H1 (cell line): ENCODE measurements around the gene TNFRSF14. TPM values are rescaled to one million over a fixed set of nuclear protein-coding genes. Genes with fewer than 3 reads are reported as not detected.

Source experiments
- CTCF ChIA-PET: fragments of 300-600 bp; sonication (Branson Sonifier 250); formaldehyde crosslinking; loops from one replicate; lab custom pipeline; 2021; ENCODE audit not compliant: partially characterized antibody; lab: Charles Lee
- POLR2A ChIA-PET: fragments of 300-600 bp; sonication (Branson Sonifier 250); formaldehyde crosslinking; loops from one replicate; lab custom pipeline; 2021; ENCODE audit warnings: inconsistent platforms; ENCODE audit not compliant: partially characterized antibody; lab: Charles Lee
- DNase-seq, 2 experiments: peaks; one replicate each; pipeline versions ENCODE4 v3.0.0 to v3.0.0-alpha.2; 2010 to 2022; ENCODE audit warnings: low spot score in 2 of 2, low read depth in 1 of 2, mixed read lengths in 1 of 2
- FAIRE-seq: peaks from 2 replicates; lab custom pipeline; 2011; peaks lifted over from hg19 to GRCh38; lab: Jason Lieb, UNC
- H2AFZ ChIP-seq: 2 replicates; pipeline ENCODE4 v1.8.1; 2012; ENCODE audit warnings: low read length, inconsistent platforms
- H2AK5ac ChIP-seq: 2 replicates; pipeline ENCODE4 v1.6.1; 2013; ENCODE audit warnings: low read depth, low read length
- H2BK120ac ChIP-seq: replicated peaks from 2 replicates; pipeline ENCODE3; 2013; ENCODE audit warnings: low read depth, low read length, inconsistent platforms
- H2BK12ac ChIP-seq: 2 replicates; pipeline ENCODE4 v1.6.1; 2013; ENCODE audit warnings: low read depth, low read length
- H2BK15ac ChIP-seq: 2 replicates; pipeline ENCODE4 v1.6.1; 2013; ENCODE audit warnings: low read length
- H2BK20ac ChIP-seq: 2 replicates; pipeline ENCODE4 v1.6.1; 2013; ENCODE audit warnings: low read length
- H2BK5ac ChIP-seq: 2 replicates; pipeline ENCODE4 v1.6.1; 2013; ENCODE audit warnings: low read depth, low read length
- H3K14ac ChIP-seq: 2 replicates; pipeline ENCODE4 v1.6.1; 2013; ENCODE audit warnings: inconsistent platforms; ENCODE audit not compliant: insufficient read length
- H3K18ac ChIP-seq: 2 replicates; pipeline ENCODE4 v1.6.1; 2013; ENCODE audit warnings: low read length; ENCODE audit errors: extremely low read depth
- H3K23ac ChIP-seq: 2 replicates; pipeline ENCODE4 v1.6.1; 2013; ENCODE audit warnings: inconsistent platforms; ENCODE audit not compliant: insufficient read length
- H3K23me2 ChIP-seq: 2 replicates; pipeline ENCODE4 v1.6.1; 2013; ENCODE audit warnings: low read depth, low read length
- H3K27ac ChIP-seq: 2 replicates; pipeline ENCODE4 v1.6.1; 2011; ENCODE audit warnings: low read depth, low read length, inconsistent platforms
- H3K27me3 ChIP-seq, 4 experiments: replicated peaks in 1 of 4; 1 replicate in 1 of 4; 2 replicates in 3 of 4; pipeline versions ENCODE4 v1.6.1 to v1.8.1; 2011 to 2013; ENCODE audit warnings: low read length in 3 of 4, mild to moderate bottlenecking in 3 of 4, inconsistent platforms in 2 of 4, mixed read lengths in 2 of 4, moderate library complexity in 1 of 4; ENCODE audit not compliant: control insufficient read depth in 3 of 4, insufficient read depth in 3 of 4; ENCODE audit errors: extremely low read depth in 1 of 4
- H3K36me3 ChIP-seq, 4 experiments: 2 replicates each; pipeline versions ENCODE4 v1.6.1 to v1.8.1; 2011 to 2013; ENCODE audit warnings: mild to moderate bottlenecking in 4 of 4, low read length in 3 of 4, moderate library complexity in 2 of 4, control low read depth in 1 of 4, inconsistent platforms in 1 of 4; ENCODE audit not compliant: insufficient read depth in 4 of 4, control insufficient read depth in 2 of 4
- H3K4ac ChIP-seq: replicated peaks from 2 replicates; pipeline ENCODE3; 2013; ENCODE audit warnings: low read length, low read depth, mixed read lengths, inconsistent platforms; ENCODE audit not compliant: insufficient read length
- H3K4me1 ChIP-seq, 4 experiments: replicated peaks in 1 of 4; 1 replicate in 1 of 4; 2 replicates in 3 of 4; pipeline versions ENCODE4 v1.6.1 to v1.8.1; 2011 to 2013; ENCODE audit warnings: low read length in 3 of 4, inconsistent platforms in 2 of 4, mixed read lengths in 1 of 4; ENCODE audit not compliant: insufficient read depth in 4 of 4, control insufficient read depth in 3 of 4
- H3K4me2 ChIP-seq, 2 experiments: 2 replicates each; pipeline versions ENCODE4 v1.6.1 to v1.8.1; 2011 to 2013; ENCODE audit warnings: low read depth in 2 of 2, low read length in 2 of 2, control low read depth in 1 of 2, inconsistent platforms in 1 of 2, mild to moderate bottlenecking in 1 of 2; ENCODE audit not compliant: insufficient read depth in 1 of 2
- H3K4me3 ChIP-seq, 4 experiments: fragments of 200-600, 300-600 bp in 1 of 4; sonication (generic), shearing (Covaris generic), sonication (Bioruptor Twin) in 1 of 4; 2 replicates each; pipeline versions ENCODE4 v1.5.1 to v1.8.1; 2011 to 2016; ENCODE audit warnings: low read length in 4 of 4, low read depth in 3 of 4, control low read depth in 2 of 4, inconsistent platforms in 2 of 4, mild to moderate bottlenecking in 2 of 4, mixed read lengths in 1 of 4, moderate library complexity in 1 of 4; ENCODE audit not compliant: insufficient read depth in 2 of 4; ENCODE audit errors: extremely low read depth in 1 of 4
- H3K56ac ChIP-seq: replicated peaks from 2 replicates; pipeline ENCODE3; 2013; ENCODE audit warnings: low read depth, mild to moderate bottlenecking, mixed read lengths, low read length, inconsistent platforms; ENCODE audit not compliant: insufficient read length
- H3K79me1 ChIP-seq: 2 replicates; pipeline ENCODE4 v1.6.1; 2013; ENCODE audit warnings: low read depth, low read length, control low read depth
- H3K79me2 ChIP-seq, 2 experiments: 2 replicates each; pipeline versions ENCODE4 v1.6.1 to v1.8.1; 2012 to 2013; ENCODE audit warnings: low read length in 2 of 2, mild to moderate bottlenecking in 2 of 2, inconsistent platforms in 1 of 2; ENCODE audit not compliant: insufficient read depth in 2 of 2, control insufficient read depth in 1 of 2
- H3K9ac ChIP-seq, 4 experiments: replicated peaks in 1 of 4; 1 replicate in 1 of 4; 2 replicates in 3 of 4; pipeline versions ENCODE4 v1.6.1 to v1.8.1; 2011 to 2013; ENCODE audit warnings: low read depth in 3 of 4, low read length in 3 of 4, control low read depth in 2 of 4, mild to moderate bottlenecking in 2 of 4, moderate library complexity in 2 of 4, inconsistent platforms in 1 of 4; ENCODE audit errors: extremely low read depth in 1 of 4
- H3K9me3 ChIP-seq, 2 experiments: 2 replicates each; pipeline versions ENCODE4 v1.6.1 to v1.8.1; 2012 to 2013; ENCODE audit warnings: mild to moderate bottlenecking in 2 of 2, moderate library complexity in 2 of 2, control low read depth in 1 of 2, inconsistent platforms in 1 of 2, low read depth in 1 of 2, low read length in 1 of 2, mixed read lengths in 1 of 2; ENCODE audit not compliant: insufficient read depth in 2 of 2
- H4K20me1 ChIP-seq, 2 experiments: replicated peaks in 1 of 2; 2 replicates each; pipeline versions ENCODE3 to v1.8.1; 2011 to 2013; ENCODE audit warnings: inconsistent platforms in 2 of 2, low read length in 2 of 2, mild to moderate bottlenecking in 1 of 2; ENCODE audit not compliant: insufficient read depth in 2 of 2, control insufficient read depth in 1 of 2
- H4K5ac ChIP-seq: 2 replicates; pipeline ENCODE4 v1.6.1; 2013; ENCODE audit warnings: low read length, low read depth, mixed read lengths, inconsistent platforms; ENCODE audit not compliant: insufficient read length
- H4K8ac ChIP-seq: 2 replicates; pipeline ENCODE4 v1.8.0; 2013; ENCODE audit warnings: mild to moderate bottlenecking, moderate library complexity, low read length, inconsistent platforms; ENCODE audit not compliant: insufficient read depth; ENCODE audit errors: extremely low read depth
- H4K91ac ChIP-seq: replicated peaks from 2 replicates; pipeline ENCODE3; 2013; ENCODE audit warnings: low read length, mixed read lengths, inconsistent platforms; ENCODE audit not compliant: insufficient read length
- BRCA1 ChIP-seq: IDR thresholded peaks from 2 replicates; pipeline ENCODE4 v1.6.1; 2012; ENCODE audit warnings: low read depth, low read length, improper control_type of control experiment
- CBX5 ChIP-seq: fragments of 300-800, 300-1000 bp; sonication (generic); IDR thresholded peaks from 2 replicates; pipeline ENCODE4 v1.7.1; 2016; ENCODE audit warnings: antibody characterized with exemption, low read length, low read depth
- FOSL1 ChIP-seq: IDR thresholded peaks from 2 replicates; pipeline ENCODE4 v1.6.1; 2011; ENCODE audit warnings: mild to moderate bottlenecking, low read depth, low read length, moderate library complexity; ENCODE audit not compliant: insufficient read depth
- KDM4A ChIP-seq: IDR thresholded peaks from one replicate; pipeline ENCODE4 v1.7.1; 2012; ENCODE audit warnings: low read depth, mild to moderate bottlenecking, moderate library complexity, low read length, inconsistent platforms; ENCODE audit not compliant: severe bottlenecking
- KDM5A ChIP-seq: fragments of 200-600 bp; IDR thresholded peaks from 2 replicates; pipeline ENCODE4 v1.7.1; 2012; ENCODE audit warnings: mild to moderate bottlenecking, low read length, inconsistent platforms, mixed read lengths
- PHF8 ChIP-seq: fragments of 200-600 bp; sonication (generic); conservative IDR thresholded peaks from 2 replicates; pipeline ENCODE4 v1.7.1; 2012; ENCODE audit warnings: low read depth, mild to moderate bottlenecking, inconsistent platforms, low read length, moderate library complexity
- POLR2AphosphoS5 ChIP-seq: IDR thresholded peaks from 2 replicates; pipeline ENCODE4 v1.6.1; 2011; ENCODE audit warnings: low read depth, low read length
- RAD21 ChIP-seq, 2 experiments: IDR thresholded peaks in 1 of 2; conservative IDR thresholded peaks in 1 of 2; 2 replicates each; pipeline ENCODE4 v1.6.1; 2011; ENCODE audit warnings: low read depth in 2 of 2, low read length in 2 of 2, improper control_type of control experiment in 1 of 2, inconsistent platforms in 1 of 2, mild to moderate bottlenecking in 1 of 2, moderate library complexity in 1 of 2
- SP2 ChIP-seq: IDR thresholded peaks from 2 replicates; pipeline ENCODE4 v1.6.1; 2012; ENCODE audit warnings: mild to moderate bottlenecking, low read length, inconsistent platforms
- SP4 ChIP-seq: IDR thresholded peaks from 2 replicates; pipeline ENCODE4 v1.6.1; 2012; ENCODE audit warnings: low read length, inconsistent platforms
- SUZ12 ChIP-seq: fragments of 200-600 bp; sonication (generic); IDR thresholded peaks from 2 replicates; pipeline ENCODE4 v1.6.1; 2012; ENCODE audit warnings: mild to moderate bottlenecking, inconsistent platforms, low read length, moderate library complexity, mixed read lengths
- TAF7 ChIP-seq: optimal IDR thresholded peaks from 2 replicates; pipeline ENCODE3; 2011; ENCODE audit warnings: low read depth, mild to moderate bottlenecking, inconsistent platforms, low read length, moderate library complexity, borderline replicate concordance
- WGBS, 2 experiments: shearing (Covaris generic) in 1 of 2; methylation state at CpG; one replicate each; pipeline versions ENCODE4 v1.1.6 to v1.1.7; 2013 to 2015; ENCODE audit warnings: low lambda C conversion rate in 2 of 2, mixed read lengths in 2 of 2, inconsistent platforms in 1 of 2, low coverage in 1 of 2, missing lambda C conversion rate in 1 of 2; ENCODE audit not compliant: insufficient replicate concordance in 2 of 2, insufficient coverage in 1 of 2, insufficient read length in 1 of 2; ENCODE audit errors: extremely low coverage in 1 of 2, missing lambda C conversion rate in 1 of 2; 5-methylcytosine and 5-hydroxymethylcytosine counted together
- polyA plus RNA-seq, 7 experiments: library from polyadenylated mRNA; depleted of rRNA in 3 of 7; stranded (reverse) in 5 of 7; unstranded in 2 of 7; fragments of >200 nt in 5 of 7; fragments of 200-250 nt in 2 of 7; gene quantifications; 1 replicate in 5 of 7; 2 replicates in 1 of 7; 4 replicates in 1 of 7; pipeline versions ENCODE4 v1.2.1 to v1.2.3, GENCODE V29; 2011 to 2013; ENCODE audit warnings: missing spikeins in 2 of 7, mixed read lengths in 2 of 7
- total RNA-seq: library from RNA; stranded (reverse); fragmentation: NEBNext Ultra II Directional; extraction: Animal tissue kit (Norgen Biotek cat#: 25700); gene quantifications from 2 replicates; pipeline ENCODE4 v1.2.1, GENCODE V29; 2021
- TF ChIP-seq, protein P1 (sequence below): IDR thresholded peaks from 2 replicates; pipeline ENCODE4 v1.6.1; 2012; ENCODE audit warnings: inconsistent platforms

Gene TNFRSF14
- total and polyA plus RNA-seq, 2 of the 8 experiments (the other 6 are each of a cell fraction or from before 2014, with no cell fraction given) = 0.36 to 0.50 TPM

DNA sequence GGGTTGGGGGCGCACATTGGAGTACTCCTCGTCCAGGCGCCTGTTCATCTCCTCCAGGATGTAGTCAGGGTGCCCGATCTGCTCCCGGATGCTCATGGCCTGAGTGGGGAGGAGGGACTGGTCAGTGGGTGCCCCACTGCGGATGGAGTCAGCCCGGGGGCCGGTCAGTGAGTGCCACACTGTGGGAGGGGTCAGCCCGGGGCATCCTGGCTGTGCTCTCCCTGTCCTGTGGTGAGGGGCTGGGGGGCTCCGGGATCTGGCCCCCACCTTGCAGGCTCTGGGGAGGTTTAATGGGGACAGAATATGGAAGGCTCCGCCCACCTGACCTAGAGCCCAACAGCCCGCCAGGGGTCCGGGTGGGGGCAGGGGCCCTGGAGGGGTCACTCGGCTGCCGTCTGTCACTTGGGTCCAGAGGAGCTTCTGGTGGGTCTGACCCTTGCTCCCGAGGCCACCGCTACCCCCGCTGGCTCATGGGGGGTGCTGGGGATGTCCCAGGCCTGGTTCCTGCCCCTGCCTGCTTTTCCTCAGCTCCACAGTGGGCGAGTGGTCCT, 39.2 kb downstream of the TNFRSF14 start:
- H2BK5ac ChIP-seq = no peak overlapping the region
- no peak overlapping the region for H2AK5ac ChIP-seq
- POLR2A ChIA-PET = no interaction called here
- no peak overlapping the region for H4K91ac ChIP-seq
- no peaks in the 10 kb centered on the region for H3K79me2 ChIP-seq
- no peak overlapping the region for H2BK120ac ChIP-seq
- H3K27ac ChIP-seq = no peak overlapping the region
- no peak overlapping the region for H3K4me2 ChIP-seq
- no peak overlapping the region for H3K4ac ChIP-seq
- no peaks in the 10 kb centered on the region for H3K27me3 ChIP-seq
- no peak overlapping the region for H2BK15ac ChIP-seq
- no peak overlapping the region for H3K56ac ChIP-seq
- H3K23ac ChIP-seq = no peak overlapping the region
- WGBS, 2 experiments = 84% methylated on average over 11 of the region's 19 CpGs; no CpG with 5 or more reads in 1 of the 2 experiments
- no peaks in the 10 kb centered on the region for H3K79me1 ChIP-seq
- no peaks in the 10 kb centered on the region for H4K20me1 ChIP-seq
- FAIRE-seq (no peak), DNase-seq (no peak)
- no peak overlapping the region for H4K8ac ChIP-seq
- H2BK12ac ChIP-seq = no peak overlapping the region
- H2AFZ ChIP-seq = no peak overlapping the region
- H3K9me3 ChIP-seq = peaks cover 0 to 12% of the 10 kb centered on the region in 2 experiments; a peak in 2 of 4 replicates
- H3K18ac ChIP-seq = no peak overlapping the region
- no peak overlapping the region for H3K9ac ChIP-seq
- no peak overlapping the region for H2BK20ac ChIP-seq
- CTCF ChIA-PET = no interaction called here
- no peak overlapping the region for H3K4me3 ChIP-seq
- no peaks in the 10 kb centered on the region for H3K23me2 ChIP-seq
- H3K36me3 ChIP-seq = peaks cover 0 to 4% (median 0%) of the 10 kb centered on the region in 4 experiments; a peak in 1 of 8 replicates
- H4K5ac ChIP-seq = no peak overlapping the region
- H3K14ac ChIP-seq = no peak overlapping the region
- no peaks in the 10 kb centered on the region for H3K4me1 ChIP-seq
- TF ChIP-seq SP4 = no peak
- TF ChIP-seq SUZ12 = no peak
- TF ChIP-seq TAF7 = no peak
- no peak for TF ChIP-seq FOSL1
- TF ChIP-seq, protein P1, sequence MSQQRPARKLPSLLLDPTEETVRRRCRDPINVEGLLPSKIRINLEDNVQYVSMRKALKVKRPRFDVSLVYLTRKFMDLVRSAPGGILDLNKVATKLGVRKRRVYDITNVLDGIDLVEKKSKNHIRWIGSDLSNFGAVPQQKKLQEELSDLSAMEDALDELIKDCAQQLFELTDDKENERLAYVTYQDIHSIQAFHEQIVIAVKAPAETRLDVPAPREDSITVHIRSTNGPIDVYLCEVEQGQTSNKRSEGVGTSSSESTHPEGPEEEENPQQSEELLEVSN = no peak
- TF ChIP-seq SP2 = no peak
- TF ChIP-seq POLR2AphosphoS5 = no peak
- no peak for TF ChIP-seq CBX5
- TF ChIP-seq KDM5A = no peak
- TF ChIP-seq RAD21 (IDR thresholded peaks at IDR 0.05 in 1 of 2, conservative IDR thresholded peaks at IDR 0.05 in 1 of 2; ENCODE audit: low read depth in 2 of 2, low read length in 2 of 2) = no peak
- no peak for TF ChIP-seq KDM4A
- no peak for TF ChIP-seq BRCA1
- no peak for TF ChIP-seq PHF8
